NB4 (cell line): ENCODE data around the gene DOCK7.

Experiments
- CTCF ChIP-seq: IDR thresholded peaks from one replicate; pipeline ENCODE4 v1.5.1; 2012; ENCODE audit warnings: low read depth, low read length
- MAX ChIP-seq: IDR thresholded peaks from 2 replicates; pipeline ENCODE4 v1.6.1; 2011; ENCODE audit warnings: low read depth, low read length
- POLR2A ChIP-seq: IDR thresholded peaks from 2 replicates; pipeline ENCODE4 v1.6.1; 2011; ENCODE audit warnings: mild to moderate bottlenecking; ENCODE audit not compliant: insufficient read length; ENCODE audit errors: extremely low read depth

- TF ChIP-seq CTCF, result no peak
- no peak for TF ChIP-seq MAX
- no peak for TF ChIP-seq POLR2A
Measured at GRCh38 chr1:62722796-62723195, 34.6 kb upstream of the DOCK7 start.
